CD4-positive, alpha-beta T cell treated with Interleukin-17A for 4 hours (primary cell): ENCODE data around the gene TTLL8.

ENCODE experiments used
- DNase-seq: peaks from one replicate; pipeline ENCODE4 v3.0.0-alpha.2; 2020; ENCODE audit warnings: mixed read lengths

TTLL8 gene

GRCh38 chr22:50061141-50061823 is 3.2 kb upstream of the TTLL8 start:
- DNase-seq, result no peak

DNA sequence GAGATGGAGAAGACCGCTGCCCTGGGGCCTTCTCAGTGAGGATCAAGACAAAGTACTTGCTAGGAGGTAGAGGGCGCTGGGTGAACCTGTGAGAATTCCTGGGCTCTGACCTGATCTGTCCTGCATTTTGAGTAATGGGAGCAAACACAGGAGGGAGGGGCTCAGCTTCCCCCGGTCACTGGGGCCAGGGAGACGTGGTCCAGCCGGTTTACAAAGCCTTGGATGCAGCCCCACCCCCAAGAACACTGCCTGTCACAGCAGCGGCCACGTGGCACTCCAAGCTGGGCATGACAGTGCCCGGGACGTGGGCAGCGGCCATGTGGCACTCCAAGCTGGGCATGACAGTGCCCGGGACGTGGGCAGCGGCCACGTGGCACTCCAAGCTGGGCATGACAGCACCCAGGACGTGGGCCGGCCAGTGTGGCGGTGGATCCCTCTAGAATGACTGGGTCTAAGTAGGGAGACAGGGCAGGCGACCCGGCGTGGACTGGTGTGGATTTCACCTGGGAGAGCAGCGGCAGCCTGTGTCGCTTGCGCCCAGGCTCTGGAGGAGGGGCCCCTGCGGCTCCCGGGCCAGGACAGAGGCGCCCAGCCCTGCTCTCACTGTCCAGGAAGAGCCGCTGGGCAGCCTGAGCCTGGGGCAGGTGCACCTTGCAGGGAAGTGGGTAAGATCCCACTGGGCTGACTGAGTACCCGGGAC is 2.5 kb upstream of the TTLL8 start:
- DNase-seq, result no peak

- no peak for DNase-seq
Measured at GRCh38 chr22:50059881-50060262, 1.8 kb upstream of the TTLL8 start.

DNA sequence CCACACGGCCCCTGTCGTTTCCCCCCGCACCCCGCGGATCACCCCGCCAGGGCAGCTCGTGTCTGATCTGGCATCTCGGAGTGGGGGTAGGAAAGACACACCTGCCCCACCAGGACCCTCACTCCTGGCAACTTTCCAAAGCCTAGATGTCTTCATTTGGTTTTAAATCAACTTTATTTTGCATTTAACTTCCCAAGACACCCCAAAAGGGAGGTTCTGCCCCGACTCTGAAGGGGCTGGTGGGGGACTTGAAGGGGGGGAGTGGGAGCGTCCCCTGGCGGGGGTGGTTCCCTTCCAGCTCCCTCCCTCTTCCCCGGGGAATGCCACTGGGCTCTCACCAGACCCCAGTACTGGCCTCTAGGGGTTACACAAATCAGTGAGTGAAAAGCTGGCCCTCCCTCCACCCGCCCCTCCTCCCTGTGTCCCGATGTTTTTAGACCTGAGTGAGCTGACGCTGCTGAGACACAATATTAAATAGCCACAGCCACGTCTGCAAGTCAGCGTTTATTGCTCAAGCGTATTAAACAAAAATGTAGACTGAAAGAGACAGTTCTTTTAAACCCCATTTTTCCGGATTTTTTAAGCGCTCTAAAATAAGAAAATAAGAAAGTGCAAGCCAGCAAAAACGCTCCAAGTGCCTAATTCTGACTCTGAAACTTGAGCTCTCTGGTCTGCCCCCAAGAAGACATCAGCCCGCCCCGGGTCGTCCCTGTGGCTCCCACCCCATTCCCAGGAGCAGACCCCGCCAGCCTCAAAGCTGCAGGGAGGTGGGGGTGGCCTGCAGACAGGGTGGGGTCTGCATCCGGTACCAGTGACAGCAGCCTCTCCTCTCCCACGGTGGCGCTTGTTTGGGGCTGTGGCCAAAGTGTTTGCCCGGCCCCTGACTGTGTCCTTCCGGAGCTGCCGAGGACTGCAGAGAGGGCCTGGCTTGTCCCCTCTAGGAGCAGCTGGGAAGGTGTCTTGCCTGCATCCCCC is 1.1 kb upstream of the TTLL8 start:
- DNase-seq, result no peak

DNA sequence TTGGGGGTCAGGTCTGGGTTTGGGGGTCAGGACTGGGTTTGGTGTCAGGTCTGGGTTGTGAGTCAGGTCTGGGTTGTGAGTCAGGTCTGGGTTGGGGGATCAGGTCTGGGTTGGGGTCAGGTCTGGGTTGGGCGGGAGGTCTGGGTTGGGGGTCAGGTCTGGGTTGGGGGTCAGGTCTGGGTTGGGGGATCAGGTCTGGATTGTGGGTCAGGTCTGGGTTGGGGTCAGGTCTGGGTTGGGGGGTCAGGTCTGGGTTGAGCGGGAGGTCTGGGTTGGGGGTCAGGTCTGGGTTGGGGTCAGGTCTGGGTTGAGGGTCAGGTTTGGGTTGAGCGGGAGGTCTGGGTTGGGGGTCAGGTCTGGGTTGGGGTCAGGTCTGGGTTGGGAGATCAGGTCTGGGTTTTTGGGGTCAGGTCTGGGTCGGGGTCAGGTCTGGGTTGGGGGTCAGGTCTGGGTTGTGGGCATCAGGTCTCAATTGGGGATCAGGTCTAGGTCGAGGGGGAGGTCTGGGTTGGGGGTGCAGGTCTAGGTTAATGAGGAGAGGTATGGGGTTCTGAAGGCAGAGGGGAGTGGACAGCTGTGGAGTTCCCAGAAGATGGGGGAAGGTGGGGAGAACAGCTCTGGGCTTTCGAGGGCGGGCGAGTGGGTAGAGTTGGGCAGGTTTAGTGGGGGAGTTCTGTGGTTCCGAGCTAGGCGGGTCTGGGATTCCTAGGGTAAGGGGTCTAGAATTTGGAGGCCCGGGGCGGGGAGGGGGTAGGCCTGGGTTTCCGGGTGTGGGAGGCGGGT is 629 bp downstream of the TTLL8 start:
- DNase-seq, result no peak

GRCh38 chr22:50056214-50056972 is 1.7 kb downstream of the TTLL8 start:
- no peak for DNase-seq

- DNase-seq, result no peak
Measured at GRCh38 chr22:50053861-50054260, 4.2 kb downstream of the TTLL8 start.

DNA sequence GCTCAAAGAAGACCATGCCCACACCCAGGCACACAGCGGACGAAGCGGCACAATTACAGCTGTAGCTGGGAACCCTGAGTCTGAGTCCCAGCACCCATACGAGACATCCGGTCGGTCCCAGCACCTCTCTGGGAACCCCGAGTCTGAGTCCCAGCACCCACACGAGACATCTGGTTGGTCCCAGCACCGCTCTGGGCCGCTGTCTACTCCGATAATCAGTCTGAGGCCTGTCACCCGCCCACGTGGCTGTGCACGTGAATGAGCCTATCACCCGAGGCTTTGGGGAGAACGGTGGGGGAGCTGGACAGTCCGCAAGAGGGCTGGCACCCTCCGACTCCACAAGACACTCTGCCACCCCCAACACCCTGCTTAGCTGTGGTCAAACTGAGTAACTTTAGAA is 6.2 kb downstream of the TTLL8 start:
- DNase-seq, result no peak

GRCh38 chr22:50049299-50050195 is 8.6 kb downstream of the TTLL8 start:
- DNase-seq, result no peak

DNA sequence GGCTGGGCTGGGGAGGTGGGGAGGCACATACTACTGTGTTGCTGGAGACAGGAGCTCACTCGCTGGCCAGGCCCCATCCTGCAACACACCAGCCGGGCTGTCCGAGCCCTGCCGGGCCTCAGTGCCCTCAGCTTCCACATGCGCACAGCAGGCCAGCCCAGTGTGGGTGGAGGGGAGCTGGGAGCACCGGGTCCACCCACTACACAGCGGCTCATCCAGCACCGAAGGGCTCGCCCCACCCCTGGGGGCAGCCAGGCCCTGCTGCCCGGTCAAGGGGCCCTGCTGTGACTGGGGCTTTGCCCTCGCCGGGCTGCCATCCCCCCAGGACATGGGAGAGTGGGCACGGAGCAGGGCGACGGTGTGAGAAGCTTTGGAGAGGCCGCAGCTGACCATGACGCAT is 9.3 kb downstream of the TTLL8 start:
- no peak for DNase-seq

- DNase-seq, result no peak
Measured at GRCh38 chr22:50048061-50048765, 9.9 kb downstream of the TTLL8 start.

GRCh38 chr22:50047346-50047745 is 10.8 kb downstream of the TTLL8 start:
- no peak for DNase-seq

DNA sequence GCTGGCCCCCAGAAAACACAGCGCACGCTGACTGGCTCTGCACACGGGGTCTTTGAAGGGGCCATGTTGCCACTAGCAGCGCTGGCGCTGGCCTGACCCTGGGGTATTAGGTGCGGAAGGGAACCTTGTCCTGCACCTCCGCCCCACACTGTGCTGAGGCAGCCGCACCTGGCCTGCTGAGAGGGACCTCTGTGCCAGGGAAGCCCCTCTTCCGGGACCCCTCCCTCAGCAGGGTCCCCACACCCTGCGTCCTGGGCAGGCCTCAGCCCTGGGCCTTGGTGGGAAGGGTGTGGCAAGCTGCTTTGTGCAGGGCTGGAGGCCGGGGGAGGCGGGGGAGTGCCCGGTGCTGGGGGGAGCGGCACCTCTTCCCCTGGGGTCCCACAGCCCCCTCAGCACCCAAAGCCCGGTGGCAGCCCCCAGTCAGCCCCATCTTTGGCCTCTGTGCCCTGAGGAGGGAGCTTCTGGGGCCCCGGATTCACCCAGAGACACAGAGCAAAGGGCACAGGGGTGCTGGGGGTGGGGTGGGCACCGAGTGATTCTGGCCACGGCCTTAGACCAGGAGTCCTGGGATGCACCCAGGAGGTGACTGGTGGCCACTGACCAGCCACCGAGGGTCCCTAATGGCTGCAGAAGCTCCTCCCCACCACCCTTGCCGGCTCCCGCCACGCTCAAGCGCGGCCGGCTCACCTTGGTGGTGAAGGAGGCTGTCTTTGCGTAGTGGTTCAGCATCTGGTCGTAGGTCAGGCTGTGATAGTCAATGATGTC is 11.4 kb downstream of the TTLL8 start:
- DNase-seq, result no peak

DNA sequence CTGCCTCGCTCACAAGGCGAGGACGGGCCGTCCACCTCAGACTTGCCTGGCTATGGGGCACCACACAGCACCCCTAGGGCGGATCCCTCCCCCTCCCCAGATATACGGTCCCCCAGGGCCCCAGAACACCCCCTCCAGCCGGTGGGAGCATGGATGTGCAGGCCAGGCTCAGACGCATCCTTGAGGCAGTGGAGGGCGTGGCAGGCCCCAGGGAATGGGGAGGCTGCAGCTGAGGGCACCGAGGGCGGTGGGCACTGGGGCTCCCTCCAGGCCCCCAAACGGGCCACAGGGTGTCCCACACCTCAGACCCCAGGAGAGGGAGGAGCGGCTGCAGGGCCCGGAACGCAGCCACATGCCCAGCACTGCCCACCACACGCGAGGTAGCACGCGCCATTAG is 12.1 kb downstream of the TTLL8 start:
- DNase-seq, result no peak

- no peak for DNase-seq
Measured at GRCh38 chr22:50045211-50046018, 12.7 kb downstream of the TTLL8 start.

GRCh38 chr22:50044485-50045118 is 13.5 kb downstream of the TTLL8 start:
- no peak for DNase-seq

DNA sequence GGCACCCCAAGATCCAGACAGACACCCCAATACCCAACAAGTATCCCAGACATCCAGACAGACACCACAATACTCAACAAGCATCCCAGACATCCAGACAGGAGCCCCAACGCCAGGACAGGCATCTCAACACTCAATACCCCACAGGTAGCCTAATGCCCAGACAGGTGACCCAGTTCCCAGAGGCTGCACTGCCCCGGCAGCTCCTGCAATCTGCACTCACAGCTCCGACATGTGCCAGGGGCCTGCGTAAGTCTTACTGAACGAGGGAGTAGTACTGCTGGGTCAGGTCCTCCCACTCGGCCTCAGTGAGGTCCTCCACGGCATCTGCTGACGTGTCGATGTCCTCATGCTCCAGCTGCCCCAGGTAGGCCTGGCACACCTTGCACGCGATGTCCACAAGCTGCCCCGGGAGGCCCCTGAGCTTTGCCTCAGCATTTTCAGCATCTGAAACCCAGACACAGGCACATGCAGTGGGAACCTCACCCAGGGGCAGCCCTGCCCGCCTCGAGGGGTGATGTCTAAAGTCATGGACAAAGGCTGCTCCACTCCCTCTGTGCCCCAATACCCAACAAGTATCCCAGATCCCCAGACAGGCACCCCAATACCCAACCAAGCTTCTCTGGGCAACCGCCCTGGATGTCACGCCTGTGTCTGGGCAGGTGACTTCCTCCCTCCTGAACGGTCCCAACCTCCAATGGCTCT is 16.6 kb downstream of the TTLL8 start:
- DNase-seq, result no peak
